HG02610 (cell line): ENCODE results near the gene GNRHR.
A peak's percentile ranks its signal among the peaks of the same experiment; 100 is the strongest.
"Not testable (repeated sequence)": the region's sequence is repeated elsewhere in the genome, so short reads cannot be mapped to it uniquely, and the experiment has no call there.

Source experiments
- ATAC-seq: cut with Tn5 transposase; IDR thresholded peaks from one replicate; pipeline ENCODE4 v1.9.1; 2021; ENCODE audit warnings: mild to moderate bottlenecking, moderate library complexity; ENCODE audit not compliant: unreplicated experiment

GNRHR gene

DNA sequence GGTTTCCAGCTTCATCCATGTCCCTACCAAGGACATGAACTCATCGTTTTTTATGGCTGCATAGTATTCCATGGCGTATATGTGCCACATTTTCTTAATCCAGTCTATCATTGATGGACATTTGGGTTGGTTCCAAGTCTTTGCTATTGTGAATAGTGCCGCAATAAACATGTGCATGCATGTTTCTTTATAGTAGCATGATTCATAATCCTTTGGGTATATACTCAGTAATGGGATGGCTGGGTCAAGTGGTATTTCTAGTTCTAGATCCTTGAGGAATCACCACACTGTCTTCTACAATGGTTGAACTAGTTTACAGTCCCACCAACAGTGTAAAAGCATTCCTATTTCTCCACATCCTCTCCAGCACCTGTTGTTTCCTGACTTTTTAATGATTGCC lies 23.7 kb downstream of the GNRHR start:
- ATAC-seq, result not testable (repeated sequence)

DNA sequence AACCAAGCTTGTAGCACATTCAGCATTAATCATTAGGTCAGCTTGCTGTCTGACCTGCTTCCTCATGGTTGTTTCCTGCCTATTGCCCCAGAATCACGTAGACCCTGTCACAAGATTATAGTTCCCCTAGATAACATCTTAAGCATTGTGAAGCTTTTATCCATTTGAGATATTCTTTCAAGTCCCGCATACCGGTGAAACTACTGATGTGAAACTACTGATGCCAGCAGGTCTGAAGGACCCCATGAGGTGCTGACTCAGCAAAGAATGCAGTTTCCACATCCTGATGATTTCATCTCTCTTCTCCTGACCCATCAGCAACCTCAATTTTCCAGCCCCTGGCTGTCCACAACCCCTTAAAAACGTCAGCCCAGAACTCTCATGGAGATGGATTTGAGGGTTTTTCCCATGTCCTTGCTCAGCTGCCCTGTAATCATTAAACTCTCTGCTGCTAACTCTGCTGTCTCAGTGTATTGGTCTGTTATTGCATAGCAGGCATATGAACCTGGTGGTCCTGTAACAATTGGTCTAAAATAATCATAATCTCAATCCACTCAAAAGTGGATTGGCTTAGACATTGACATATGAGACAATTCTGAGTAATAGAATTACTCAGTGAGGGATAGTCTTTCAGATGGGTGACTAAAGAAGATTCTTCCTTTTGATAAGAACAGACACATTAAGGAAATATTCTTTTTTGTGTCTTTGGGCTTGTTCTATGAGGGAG lies 26.9 kb downstream of the GNRHR start:
- ATAC-seq, result no peak

DNA sequence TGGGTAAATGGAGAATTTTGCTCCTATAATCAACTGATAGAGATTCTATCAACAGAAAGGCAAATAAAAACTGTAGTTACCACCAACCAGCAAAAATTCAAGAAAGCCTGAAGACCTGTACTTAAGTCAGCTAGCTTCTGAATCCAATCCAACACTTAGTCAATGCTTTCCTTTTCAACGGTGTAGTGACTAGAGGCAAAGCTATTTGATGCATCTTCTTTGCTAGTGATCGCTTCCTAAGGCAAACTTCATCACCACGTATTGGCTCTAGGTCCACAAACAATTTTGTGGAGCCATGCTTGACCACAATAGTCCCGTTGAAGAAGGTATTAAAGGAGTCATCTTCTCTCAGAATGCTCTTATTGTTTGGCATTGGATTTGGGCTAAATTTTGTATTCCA lies 28.2 kb downstream of the GNRHR start:
- ATAC-seq, result no peak

DNA sequence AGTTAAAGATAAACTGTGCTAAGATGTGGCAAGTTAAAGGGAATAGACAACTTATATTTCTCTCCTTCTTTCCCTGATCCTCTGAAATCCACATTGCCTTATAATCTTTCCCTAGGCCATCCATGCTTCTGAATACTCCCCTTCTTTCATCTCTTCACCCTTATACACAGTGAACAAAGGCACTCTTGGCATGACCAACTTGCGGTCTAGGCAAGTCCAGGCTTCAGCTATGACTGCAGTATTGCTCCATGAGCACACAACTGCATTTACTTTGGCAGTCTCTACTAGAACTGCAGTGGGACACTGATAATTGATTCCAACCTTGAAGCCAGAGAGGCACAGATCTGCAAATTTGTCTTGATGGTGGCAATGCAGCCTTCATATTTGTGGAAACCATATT lies 29.1 kb downstream of the GNRHR start:
- ATAC-seq, result no peak

DNA sequence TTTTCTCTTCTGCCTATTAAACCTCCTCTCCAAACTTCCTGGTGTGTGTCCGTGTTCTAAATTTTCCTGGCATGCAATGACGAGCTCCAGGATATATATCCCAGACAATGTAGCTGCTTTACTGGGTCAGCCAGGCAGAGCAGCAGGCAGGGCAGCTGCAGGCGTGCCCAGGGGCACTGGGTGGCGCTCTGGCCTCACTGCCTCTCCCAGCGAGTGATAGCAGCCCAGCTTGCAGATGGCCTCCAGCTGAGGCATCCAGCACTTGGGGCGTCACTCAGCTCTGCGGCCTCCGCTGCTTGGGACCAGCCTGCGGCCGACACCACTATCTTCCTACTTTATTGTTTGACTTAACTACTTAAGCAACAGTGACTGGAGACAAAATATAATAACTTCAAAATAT lies 30.2 kb downstream of the GNRHR start:
- no peak for ATAC-seq

DNA sequence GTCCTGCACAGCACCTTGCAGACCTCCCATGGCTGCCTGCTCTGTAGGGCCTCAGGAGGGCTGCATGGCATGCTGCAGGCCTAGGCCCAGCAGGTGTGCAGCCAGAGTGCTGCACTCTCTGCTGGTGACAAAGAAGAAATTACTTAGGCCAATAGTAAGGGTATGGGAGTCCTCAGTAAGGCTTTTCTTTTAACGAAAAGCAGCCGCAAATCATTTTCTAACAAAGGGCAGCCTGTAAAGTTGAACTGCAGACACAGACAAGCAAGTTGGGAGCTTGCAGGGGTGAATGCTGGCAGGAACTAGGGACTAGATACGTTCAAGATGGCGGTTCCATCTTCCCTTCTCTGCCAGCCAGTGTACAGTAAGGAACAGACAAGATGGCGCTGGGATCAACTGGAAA lies 30.8 kb downstream of the GNRHR start:
- no peak for ATAC-seq

DNA sequence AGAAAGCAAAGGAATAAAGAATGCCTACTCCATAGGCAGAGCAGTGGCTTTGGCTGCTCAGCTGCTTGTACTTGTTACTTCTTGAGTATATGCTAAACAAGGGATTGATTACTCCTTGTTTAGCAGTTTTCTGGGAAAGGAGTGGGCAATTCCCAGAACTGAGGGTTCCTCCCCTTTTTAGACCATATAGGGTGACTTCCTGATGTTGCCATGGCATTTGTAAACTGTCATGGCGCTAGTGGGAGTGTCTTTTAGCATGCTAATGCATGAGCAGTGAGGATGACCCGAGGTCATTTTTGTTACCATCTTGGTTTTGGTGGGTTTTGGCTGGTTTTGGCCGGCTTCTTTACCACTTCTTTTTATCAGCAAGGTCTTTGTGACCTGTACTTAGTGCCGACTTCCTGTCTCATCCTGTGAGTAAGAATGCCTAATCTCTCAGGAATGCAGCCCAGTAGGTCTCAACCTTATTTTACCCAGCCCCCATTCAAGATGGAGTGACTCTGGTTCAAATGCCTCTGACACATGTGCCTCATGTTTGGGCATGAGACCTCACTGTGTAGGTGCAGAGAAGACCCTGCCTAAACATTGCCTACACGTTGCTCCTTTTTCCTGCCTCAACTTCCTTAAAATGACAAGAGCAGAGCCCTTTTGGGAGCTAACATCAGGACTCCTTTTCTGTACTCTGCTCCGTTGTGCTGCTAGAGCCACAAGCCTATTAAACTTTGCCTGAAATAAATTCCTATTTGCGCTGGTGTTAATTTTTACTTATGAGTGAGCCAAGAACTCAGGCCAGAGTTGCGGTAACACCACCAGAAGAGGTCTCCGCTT lies 32.2 kb downstream of the GNRHR start:
- ATAC-seq, result no peak

DNA sequence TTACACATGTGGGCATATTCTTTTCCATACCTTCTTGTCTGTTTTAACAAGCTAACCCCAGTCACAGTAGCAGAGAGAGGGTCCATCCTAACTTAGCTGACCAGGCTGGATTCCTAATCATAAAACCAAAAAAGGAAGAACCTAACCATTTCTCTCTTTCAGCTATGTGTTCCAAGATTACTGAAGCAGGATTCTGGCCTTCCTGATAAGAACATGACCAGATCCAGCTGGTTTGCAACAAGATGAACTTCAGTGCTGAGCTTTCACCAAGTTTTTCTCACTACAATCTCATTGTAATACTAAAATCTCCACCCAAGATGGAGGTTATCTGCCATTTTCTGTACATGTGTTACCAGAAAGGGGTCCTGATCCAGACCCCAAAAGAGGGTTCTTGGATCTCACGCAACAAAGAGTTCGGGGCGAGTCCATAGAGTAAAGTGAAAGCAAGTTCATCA lies 32.8 kb downstream of the GNRHR start:
- no peak for ATAC-seq

DNA sequence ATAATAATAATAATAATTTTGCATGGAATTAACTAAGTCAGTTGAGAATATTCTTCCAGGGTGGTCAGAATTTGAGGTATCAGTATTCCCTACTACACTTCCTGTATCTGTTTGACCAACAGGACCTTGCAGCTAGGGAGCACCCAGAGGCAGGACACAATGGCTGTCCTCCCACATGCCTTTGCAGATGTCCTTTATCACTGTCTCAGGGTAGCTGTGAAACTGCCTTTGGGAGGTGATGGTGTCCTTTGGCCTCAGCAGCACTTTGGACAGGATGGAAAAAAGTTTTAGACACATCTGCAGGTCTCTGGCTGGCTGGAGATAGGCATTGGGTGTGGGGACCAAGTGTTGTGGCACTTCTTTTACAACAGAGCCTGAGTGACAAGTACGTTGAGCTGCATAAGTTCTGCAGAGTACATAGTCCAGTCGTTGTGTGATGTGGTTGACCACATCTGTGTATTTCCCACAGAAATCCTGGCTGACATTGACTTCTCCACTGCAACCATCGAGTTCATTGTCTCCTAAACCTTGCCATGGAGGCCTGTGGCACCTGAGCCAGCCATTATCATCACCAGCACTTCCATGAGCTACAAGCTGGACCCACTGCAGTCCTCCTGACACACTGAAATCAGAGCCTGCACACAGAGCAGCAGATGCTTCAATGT lies 34.1 kb downstream of the GNRHR start:
- ATAC-seq, result no peak

DNA sequence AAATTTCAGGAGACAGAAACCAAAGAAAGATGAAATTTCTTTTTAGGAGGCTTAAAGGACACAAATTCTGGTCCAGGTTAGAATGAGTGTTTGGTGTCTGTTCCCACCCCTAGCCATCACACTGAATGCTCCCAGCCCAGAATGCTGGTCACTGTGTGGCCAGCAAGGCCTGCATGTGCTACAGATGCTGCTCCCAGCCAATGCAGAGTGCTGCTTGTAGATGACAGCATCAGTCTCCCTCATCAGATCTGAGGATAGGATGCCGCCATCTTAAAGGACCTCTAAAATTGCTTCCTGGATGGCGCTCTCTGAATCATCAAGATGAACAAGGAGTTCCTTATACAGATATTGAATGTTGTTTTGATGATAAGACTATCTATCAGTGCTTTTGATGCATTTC lies 35.3 kb downstream of the GNRHR start:
- ATAC-seq, result no peak

DNA sequence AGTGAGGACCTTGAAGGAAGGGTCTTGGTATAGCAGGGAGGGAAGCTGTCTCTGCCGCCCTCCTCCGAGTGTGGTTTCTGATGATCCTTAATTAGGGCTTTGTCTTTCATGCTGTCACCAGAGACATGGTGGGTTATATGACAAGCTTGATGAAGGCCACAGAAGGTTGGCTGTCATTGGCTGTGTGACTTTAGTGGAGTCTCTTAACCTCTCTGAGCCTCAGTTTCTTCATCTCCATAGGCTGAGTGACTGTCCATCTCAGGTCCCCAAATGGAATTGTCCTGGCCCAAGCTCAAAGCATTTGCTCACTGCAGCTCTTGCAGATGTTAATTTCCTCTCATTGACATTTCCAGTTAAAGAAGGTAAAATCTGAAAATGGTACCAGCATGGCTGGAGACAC lies 36.6 kb downstream of the GNRHR start:
- no peak for ATAC-seq

DNA sequence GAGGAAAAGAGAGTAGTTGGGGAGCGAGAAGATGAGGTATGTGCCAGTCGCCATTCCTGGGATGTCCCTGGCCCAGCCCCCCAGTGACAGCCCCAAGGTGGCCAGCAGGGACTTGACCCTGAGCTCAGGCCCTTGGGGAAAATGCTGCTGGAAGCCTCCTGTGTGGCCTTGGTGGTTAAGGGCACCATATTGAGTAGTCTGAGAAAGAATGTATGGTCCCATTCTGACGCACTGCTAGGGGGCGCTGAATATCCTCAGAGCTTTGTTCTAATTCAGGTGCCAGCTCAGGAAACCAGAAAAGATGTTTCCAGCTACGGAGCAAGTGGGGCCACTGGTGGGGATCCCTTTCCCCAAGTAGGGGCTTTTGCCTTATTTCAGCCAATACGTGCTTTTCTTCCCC lies 39.2 kb downstream of the GNRHR start:
- ATAC-seq, result no peak

DNA sequence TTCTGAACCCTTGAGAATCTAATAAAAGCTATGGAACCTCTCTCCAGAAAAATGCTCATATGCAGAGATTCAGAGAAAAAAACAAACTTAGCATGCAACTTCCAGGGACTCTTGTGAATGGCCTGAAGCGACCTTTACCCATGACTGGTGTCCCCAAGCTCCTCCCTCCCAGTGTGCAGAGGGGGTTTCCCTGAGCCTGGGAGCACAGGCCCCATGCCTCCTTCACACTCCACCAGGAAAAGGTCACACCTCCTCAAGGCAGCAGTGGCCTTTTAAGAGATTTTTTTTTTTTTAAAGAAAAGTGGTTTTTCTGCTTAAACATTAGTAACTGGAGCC lies 40.0 kb downstream of the GNRHR start:
- ATAC-seq, result peak; percentile 84

DNA sequence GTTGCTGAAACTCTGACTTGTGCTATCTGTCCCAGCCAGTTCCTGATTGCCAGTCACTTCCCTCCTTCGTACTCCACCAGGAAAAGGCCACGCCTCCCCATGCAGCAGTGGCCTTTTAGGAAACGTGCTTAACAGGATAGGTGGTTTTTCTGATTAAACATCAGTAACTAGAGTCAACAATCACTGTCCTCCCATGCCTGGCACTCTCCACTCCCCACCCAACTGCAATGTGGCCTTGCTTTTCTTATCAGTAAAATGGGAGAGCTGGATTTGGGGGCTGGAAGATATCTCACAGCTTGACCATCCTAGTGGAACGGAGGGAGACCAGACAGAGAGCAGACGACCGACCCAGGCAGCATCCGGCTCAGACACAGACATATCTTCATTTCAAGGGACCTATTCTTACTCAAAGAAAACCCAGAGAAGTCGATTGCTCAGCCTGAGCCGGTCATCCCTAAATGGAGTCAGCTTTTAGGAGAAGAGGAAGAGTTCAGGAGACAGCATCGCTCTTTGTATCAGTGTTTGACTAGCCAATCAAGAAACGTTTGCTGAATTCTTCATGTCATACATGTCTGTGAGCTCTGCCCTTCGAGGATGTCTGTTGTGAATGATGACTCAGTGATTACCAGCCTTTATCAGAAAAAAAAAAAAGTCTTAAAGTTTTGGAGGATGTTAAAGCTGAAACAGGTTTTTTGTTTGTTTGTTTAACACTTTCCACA lies 40.5 kb downstream of the GNRHR start:
- no peak for ATAC-seq

DNA sequence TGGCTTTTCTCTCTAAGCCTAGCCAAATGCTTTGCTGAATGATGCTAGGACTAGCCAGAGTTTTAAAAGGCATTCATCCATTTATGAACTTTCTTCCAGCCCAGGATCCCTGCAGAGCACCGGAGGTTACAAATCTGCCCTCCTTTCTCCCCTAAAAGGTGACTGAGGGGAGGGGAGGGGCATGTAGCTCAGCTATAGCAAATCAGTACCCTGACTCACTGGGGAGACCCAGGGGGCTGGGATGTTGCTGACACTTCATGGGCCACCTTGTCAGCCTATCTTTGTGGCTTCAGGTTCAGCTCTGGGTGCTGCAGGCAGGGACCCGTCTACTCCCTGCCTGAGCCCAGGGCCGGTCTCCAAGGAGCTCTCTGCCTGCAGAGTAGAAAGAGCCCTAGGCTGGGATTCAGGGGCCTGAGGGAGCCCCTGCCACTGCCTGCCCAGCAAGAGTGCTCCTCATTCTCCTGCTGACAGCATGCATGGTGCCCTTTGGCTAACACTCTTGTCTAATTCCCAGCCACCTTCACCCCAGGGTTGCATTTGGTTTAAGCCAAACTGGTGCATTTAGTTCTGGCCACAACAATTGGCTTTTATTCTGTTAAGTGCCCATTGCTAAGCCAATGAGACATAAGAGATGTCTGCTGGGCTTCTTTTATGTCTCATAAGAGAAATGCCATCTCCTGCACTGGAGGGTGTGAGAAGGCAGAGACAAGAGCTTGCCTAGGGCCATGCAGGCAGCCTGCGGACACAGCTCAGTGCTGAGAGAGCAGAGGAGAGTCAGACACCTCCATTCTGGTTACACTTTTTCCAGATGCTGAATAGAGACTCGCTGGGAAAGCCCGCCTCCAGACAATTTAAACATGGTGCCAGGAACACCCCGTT lies 41.3 kb downstream of the GNRHR start:
- no peak for ATAC-seq

DNA sequence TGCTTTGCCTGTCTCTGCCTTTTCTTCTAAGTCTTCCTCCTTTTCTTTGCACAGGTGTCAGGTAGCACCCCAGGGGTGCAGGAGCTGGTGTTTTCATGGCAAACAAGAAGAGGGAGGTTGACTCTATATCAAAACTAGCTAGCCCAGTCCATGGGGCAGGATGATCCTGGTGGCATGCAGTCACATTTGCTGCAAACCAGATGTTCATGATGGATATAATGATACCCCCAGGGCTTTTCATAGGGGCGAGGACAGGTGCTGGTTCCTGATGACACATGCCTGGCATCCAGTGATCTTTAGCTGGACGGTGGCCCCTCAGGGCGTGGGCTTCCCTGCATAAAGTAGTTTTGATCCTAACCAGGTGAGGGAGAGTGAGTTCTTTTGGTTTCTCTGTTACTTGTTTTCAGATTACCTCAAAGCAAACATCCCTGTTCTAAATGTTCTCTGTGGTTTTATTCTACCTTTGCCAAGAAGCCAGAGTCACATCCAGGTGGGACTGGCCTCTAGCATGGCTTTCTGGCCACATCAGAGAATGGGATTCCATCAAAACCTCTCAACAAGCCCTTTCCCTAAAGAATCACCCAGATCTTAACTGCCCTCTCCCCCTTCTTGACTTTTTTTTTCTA lies 42.1 kb downstream of the GNRHR start:
- ATAC-seq, result no peak

DNA sequence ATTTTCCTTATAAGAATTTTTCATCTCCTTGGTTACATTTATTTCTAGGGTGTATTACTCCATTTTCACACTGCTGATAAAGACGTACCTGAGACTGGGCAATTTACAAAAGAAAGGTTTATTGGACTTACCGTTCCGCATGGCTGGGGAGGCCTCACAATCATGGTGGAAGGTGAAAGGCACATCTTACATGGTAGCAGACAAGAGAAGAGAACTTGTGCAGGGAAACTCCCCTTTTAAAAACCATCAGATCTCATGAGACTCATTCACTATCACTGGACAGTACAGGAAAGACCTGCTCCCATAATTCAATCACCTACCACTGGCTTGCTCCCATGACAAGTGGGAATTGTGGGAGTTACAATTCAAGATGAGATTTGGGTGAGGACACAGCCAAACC lies 47.5 kb downstream of the GNRHR start:
- ATAC-seq, result not testable (repeated sequence)

DNA sequence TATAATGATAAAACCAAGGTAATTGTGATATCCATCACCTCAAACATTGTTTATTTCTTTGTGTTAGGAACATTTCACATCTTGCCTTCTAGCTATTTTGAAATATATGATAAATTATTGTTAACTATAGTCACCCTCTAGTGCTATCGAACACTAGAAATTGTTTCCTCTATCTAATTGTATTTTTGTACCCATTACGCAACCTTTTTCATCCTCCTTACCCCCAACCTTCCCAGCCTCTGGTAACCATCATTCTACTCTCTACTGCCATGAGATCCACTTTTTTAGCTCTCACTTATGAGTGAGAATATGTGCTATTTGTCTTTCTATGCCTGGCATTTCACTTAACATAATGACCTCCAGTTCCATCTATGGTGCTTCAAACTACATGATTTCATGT lies 49.3 kb downstream of the GNRHR start:
- no peak for ATAC-seq

DNA sequence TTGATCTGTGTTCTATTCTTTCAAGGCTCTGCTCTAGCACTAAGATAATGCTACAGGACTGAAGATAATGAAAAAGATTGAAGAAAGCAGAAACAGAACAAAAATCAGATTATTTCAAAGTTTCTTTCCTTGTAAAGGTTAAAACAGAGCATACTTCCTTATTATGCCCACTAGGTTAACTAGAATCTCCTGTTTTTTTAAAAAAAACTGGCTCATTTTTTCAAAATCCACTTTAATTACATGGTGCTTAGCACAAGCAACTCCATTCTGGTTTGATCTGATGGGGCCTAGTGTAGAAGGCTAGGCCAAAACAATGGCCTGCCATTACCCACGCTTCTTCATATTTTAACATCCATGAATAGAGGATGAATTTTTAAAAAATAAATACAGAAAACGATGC lies 52.0 kb downstream of the GNRHR start:
- ATAC-seq, result no peak

DNA sequence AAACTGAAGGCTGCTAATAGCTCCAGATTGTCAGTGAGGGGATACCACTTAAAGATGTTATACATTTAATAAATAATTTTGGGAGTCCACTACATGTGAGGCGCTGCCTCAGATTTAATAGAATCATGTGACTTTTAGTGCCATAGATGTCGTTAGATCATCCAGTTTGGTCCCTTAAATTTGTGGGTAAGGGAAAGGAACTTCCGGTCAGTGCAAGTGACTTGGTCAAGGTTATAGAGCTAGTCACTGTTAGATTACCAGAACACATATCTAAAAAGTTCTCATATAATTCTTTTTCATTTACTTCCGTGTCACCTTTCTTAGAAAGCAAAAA lies 52.7 kb downstream of the GNRHR start:
- ATAC-seq, result no peak
